ENCODE results near the gene PSRC1.

DNA sequence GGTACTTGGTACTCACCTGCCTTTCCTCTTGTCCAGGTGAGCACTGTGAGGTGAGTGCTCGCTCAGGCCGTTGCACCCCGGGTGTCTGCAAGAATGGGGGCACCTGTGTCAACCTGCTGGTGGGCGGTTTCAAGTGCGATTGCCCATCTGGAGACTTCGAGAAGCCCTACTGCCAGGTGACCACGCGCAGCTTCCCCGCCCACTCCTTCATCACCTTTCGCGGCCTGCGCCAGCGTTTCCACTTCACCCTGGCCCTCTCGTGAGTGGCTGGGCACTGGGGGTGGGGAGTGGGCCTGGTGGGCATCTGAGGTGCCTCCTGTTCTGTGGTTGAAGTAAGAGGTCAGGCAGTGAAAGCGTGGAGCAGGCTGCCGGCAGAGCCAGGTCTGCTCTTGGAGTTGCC, 21.9 kb downstream of the PSRC1 start:
- TF ChIP-seq, protein P1, sequence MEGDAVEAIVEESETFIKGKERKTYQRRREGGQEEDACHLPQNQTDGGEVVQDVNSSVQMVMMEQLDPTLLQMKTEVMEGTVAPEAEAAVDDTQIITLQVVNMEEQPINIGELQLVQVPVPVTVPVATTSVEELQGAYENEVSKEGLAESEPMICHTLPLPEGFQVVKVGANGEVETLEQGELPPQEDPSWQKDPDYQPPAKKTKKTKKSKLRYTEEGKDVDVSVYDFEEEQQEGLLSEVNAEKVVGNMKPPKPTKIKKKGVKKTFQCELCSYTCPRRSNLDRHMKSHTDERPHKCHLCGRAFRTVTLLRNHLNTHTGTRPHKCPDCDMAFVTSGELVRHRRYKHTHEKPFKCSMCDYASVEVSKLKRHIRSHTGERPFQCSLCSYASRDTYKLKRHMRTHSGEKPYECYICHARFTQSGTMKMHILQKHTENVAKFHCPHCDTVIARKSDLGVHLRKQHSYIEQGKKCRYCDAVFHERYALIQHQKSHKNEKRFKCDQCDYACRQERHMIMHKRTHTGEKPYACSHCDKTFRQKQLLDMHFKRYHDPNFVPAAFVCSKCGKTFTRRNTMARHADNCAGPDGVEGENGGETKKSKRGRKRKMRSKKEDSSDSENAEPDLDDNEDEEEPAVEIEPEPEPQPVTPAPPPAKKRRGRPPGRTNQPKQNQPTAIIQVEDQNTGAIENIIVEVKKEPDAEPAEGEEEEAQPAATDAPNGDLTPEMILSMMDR (IDR thresholded peaks at IDR 0.05) = no peak
- TF ChIP-seq POLR2A (IDR thresholded peaks at IDR 0.05) (no peak), POLR2AphosphoS5 (IDR thresholded peaks at IDR 0.05) (no peak), EP300 (IDR thresholded peaks at IDR 0.05) (no peak)

Data from sigmoid colon (tissue), 4 donors.